ENCODE data around the gene AMPD3. TPM values are rescaled to one million over a fixed set of nuclear protein-coding genes. Genes with fewer than 3 reads are reported as not detected.

The AMPD3 gene
- total RNA-seq, 1 experiment from 2014 or later: 3.8 TPM

DNA sequence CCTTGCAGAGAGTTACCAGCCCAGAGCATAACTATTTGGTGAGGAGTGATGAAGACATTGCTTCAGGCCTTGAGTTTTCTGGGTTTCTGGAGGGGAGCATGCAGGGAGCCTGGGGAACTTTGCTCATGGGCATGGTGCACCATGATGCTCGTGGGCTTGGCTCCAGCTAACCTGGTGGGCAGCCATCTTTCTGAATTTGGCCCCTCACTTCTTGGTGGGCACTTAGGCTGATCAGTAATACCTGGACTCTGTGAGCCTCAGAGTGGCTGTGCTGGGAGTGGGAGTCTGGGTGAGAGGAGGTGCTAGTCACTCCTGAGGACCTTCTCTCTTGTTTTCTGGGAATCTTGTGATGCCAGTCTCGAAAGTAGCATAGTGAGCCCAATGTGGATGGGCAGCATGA lies 30.6 kb downstream of the AMPD3 start:
- no peaks in the 10 kb centered on the region for H3K36me3 ChIP-seq (replicated peaks; ENCODE audit: control insufficient read depth, insufficient read depth, low read length)
- no peaks in the 10 kb centered on the region for H3K27me3 ChIP-seq (ENCODE audit: control insufficient read depth, insufficient read depth, low read length)
- no peak for DNase-seq
- no peak overlapping the region for H3K4me3 ChIP-seq (ENCODE audit: insufficient read depth, low read depth, low read length)

- H3K27me3 ChIP-seq (ENCODE audit: control insufficient read depth, insufficient read depth, low read length): no peaks in the 10 kb centered on the region
- peak; percentile 11 for DNase-seq
- H3K36me3 ChIP-seq (replicated peaks; ENCODE audit: control insufficient read depth, insufficient read depth, low read length): no peaks in the 10 kb centered on the region
- H3K4me3 ChIP-seq (ENCODE audit: insufficient read depth, low read depth, low read length): no peak overlapping the region
Observed at GRCh38 chr11:10486161-10486840, 31.2 kb downstream of the AMPD3 start.

GRCh38 chr11:10487002-10487647 lies 32.1 kb downstream of the AMPD3 start:
- no peaks in the 10 kb centered on the region for H3K36me3 ChIP-seq (replicated peaks; ENCODE audit: control insufficient read depth, insufficient read depth, low read length)
- peak; percentile 18 for DNase-seq
- H3K4me3 ChIP-seq (ENCODE audit: insufficient read depth, low read depth, low read length): no peak overlapping the region
- H3K27me3 ChIP-seq (ENCODE audit: control insufficient read depth, insufficient read depth, low read length): no peaks in the 10 kb centered on the region

- H3K27me3 ChIP-seq (ENCODE audit: control insufficient read depth, insufficient read depth, low read length): no peaks in the 10 kb centered on the region
- H3K36me3 ChIP-seq (replicated peaks; ENCODE audit: control insufficient read depth, insufficient read depth, low read length): no peaks in the 10 kb centered on the region
- H3K4me3 ChIP-seq (ENCODE audit: insufficient read depth, low read depth, low read length): no peak overlapping the region
- DNase-seq: peak; percentile 72
Observed at GRCh38 chr11:10488121-10488933, 33.3 kb downstream of the AMPD3 start.

DNA sequence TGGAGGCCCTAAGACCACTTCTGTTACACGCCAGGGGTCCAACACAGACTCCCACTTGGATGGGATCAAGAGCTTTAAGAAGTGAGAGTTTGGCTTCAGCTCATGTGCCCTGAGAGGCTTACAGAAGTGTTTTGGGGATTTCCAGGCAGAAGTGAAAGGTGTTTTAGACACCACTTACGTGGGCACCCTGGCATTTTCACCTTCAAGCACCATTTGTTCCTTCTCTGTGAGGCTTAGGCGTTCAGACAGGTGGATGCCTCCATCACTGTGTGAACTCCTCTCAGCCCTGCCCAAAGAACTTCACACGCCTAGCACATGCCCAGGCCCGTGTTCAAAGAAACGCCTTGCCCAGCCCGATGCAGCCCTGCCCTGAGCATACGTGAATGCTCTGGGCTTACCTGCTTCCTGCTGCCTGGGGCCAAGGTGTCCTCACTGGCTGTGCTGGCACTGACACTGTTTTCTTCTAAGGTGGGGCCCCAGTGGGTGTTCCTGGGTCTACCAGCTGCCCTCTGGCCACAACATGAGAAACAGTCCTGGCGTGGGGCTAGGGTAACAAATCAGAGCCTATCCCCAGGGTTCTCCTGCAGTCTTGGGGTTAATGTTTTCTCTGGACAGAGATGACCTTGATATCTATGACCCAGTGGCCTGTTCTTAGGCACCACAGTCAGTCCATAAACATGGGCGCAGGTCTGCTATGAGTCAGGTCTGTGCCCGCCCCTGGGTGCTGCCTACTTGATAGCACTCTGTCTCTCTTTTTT lies 34.0 kb downstream of the AMPD3 start:
- H3K36me3 ChIP-seq (replicated peaks; ENCODE audit: control insufficient read depth, insufficient read depth, low read length): no peaks in the 10 kb centered on the region
- no peak for DNase-seq
- no peaks in the 10 kb centered on the region for H3K27me3 ChIP-seq (ENCODE audit: control insufficient read depth, insufficient read depth, low read length)
- no peak overlapping the region for H3K4me3 ChIP-seq (ENCODE audit: insufficient read depth, low read depth, low read length)

DNA sequence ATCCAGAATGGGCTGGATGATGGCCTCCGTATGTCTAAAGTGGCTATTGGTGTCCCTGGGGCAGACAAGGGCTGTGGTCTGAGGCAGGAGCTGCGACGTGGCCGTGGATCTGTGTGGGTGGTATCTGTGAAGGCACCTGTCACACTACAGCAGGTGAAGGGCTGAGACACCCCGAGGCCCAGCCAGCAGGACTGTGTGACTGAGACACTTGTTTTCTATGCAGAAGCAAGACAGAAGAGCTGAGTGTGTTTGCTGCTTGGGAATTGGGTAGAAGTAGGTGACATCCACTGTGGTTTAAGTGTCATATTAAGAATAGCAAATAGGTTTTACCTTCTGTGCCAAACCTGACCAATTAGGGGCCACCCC lies 35.0 kb downstream of the AMPD3 start:
- H3K36me3 ChIP-seq (replicated peaks; ENCODE audit: control insufficient read depth, insufficient read depth, low read length): no peaks in the 10 kb centered on the region
- no peak overlapping the region for H3K4me3 ChIP-seq (ENCODE audit: insufficient read depth, low read depth, low read length)
- no peaks in the 10 kb centered on the region for H3K27me3 ChIP-seq (ENCODE audit: control insufficient read depth, insufficient read depth, low read length)
- no peak for DNase-seq

- H3K4me3 ChIP-seq (ENCODE audit: insufficient read depth, low read depth, low read length): no peak overlapping the region
- H3K27me3 ChIP-seq (ENCODE audit: control insufficient read depth, insufficient read depth, low read length): no peaks in the 10 kb centered on the region
- DNase-seq: peak; percentile 47
- no peaks in the 10 kb centered on the region for H3K36me3 ChIP-seq (replicated peaks; ENCODE audit: control insufficient read depth, insufficient read depth, low read length)
Observed at GRCh38 chr11:10490398-10491241, 35.6 kb downstream of the AMPD3 start.

DNA sequence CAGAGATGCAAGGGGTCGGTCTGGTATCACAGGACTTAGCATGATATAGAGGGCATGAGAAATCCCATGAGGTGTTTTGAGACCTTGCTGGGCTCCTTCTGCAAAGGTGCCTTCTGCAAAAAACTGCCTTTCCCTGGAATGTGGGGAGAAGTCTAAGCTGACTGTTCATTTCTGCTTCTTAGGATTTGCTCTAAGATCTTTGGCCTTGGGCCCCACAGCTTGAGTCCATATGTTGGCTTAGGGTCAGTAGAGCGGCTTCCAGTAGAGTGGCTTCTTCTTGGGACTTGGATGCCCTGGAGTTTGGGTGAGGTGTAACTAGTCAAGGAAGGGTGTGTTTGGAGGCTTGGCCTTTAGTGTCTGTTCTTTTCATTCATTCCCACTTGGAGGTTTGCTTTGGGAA lies 37.0 kb downstream of the AMPD3 start:
- no peak for DNase-seq
- no peaks in the 10 kb centered on the region for H3K36me3 ChIP-seq (replicated peaks; ENCODE audit: control insufficient read depth, insufficient read depth, low read length)
- no peaks in the 10 kb centered on the region for H3K27me3 ChIP-seq (ENCODE audit: control insufficient read depth, insufficient read depth, low read length)
- H3K4me3 ChIP-seq (ENCODE audit: insufficient read depth, low read depth, low read length): no peak overlapping the region

- Histone ChIP-seq H3K4me3 (ENCODE audit: insufficient read depth, low read depth, low read length) (no peak overlapping the region), H3K36me3 (replicated peaks; ENCODE audit: control insufficient read depth, insufficient read depth, low read length) (no peaks in the 10 kb centered on the region), H3K27me3 (ENCODE audit: control insufficient read depth, insufficient read depth, low read length) (no peaks in the 10 kb centered on the region)
- DNase-seq: peak; percentile 40
Observed at GRCh38 chr11:10493041-10493663, 38.1 kb downstream of the AMPD3 start.

GRCh38 chr11:10494636-10495463 lies 39.8 kb downstream of the AMPD3 start:
- H3K36me3 ChIP-seq (replicated peaks; ENCODE audit: control insufficient read depth, insufficient read depth, low read length): no peaks in the 10 kb centered on the region
- H3K27me3 ChIP-seq (ENCODE audit: control insufficient read depth, insufficient read depth, low read length): no peaks in the 10 kb centered on the region
- H3K4me3 ChIP-seq (ENCODE audit: insufficient read depth, low read depth, low read length): no peak overlapping the region
- peak; percentile 21 for DNase-seq

GRCh38 chr11:10495464-10495786 lies 40.4 kb downstream of the AMPD3 start:
- Histone ChIP-seq H3K4me3 (ENCODE audit: insufficient read depth, low read depth, low read length) (no peak overlapping the region), H3K27me3 (ENCODE audit: control insufficient read depth, insufficient read depth, low read length) (no peaks in the 10 kb centered on the region), H3K36me3 (replicated peaks; ENCODE audit: control insufficient read depth, insufficient read depth, low read length) (peaks cover 2% of the 10 kb centered on the region; the same call in 1 of the 2 replicates)
- DNase-seq: peak; percentile 18

DNA sequence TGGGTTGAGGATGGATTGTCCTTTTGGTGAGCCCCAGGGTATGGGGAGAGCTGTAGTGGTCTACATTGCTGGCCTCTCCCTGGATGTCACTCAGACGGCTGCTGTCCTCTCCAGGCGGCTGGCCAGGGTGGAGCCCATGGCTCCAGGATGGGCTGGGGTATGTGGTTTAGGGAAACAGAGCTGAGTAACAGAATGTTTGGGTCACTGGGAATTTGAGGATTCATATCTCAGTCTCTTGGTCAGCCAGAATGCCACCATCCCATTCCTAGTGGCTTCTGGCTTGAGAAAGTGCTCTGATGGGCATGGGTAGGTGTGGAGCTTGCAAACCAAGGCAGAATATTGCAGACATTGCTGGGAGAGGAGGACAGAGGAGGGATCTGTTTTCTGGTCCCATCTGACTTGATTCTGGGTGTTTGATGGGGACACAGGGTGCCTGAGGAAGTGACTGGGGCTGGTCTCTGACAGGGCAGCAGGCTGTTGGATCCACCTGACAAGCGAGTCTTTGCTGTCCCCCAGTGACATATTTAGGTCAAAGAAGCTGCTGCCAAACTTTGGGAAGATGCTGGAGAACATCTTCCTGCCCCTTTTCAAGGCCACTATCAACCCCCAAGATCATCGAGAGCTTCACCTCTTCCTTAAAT lies 41.4 kb downstream of the AMPD3 start:
- Histone ChIP-seq H3K4me3 (ENCODE audit: insufficient read depth, low read depth, low read length) (no peak overlapping the region), H3K27me3 (ENCODE audit: control insufficient read depth, insufficient read depth, low read length) (no peaks in the 10 kb centered on the region), H3K36me3 (replicated peaks; ENCODE audit: control insufficient read depth, insufficient read depth, low read length) (peaks cover 2% of the 10 kb centered on the region; the same call in 1 of the 2 replicates)
- DNase-seq: peak; percentile 10

Measured in H7 (cell line).